Measurements from ENCODE around the gene HSD17B3.

DNA sequence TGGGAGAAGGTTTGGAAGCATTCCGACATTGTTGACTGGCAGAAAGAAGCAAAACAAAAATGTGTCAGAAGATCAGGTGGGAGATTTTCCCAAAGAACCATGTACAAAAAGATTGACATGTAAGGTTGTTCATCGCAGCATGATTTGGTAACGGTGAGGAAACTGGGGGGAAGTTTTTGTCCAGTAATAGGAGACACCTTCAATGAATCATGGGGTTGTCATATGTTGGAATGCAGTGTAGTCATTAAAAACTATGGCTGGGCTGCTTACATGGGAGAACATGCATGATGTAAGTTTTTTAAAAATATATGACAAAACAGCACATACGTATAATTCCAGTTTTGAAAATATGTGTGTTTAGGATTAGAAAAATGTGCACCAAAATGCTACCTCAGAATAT lies 50.5 kb downstream of the HSD17B3 start:
- TF ChIP-seq, protein P1, sequence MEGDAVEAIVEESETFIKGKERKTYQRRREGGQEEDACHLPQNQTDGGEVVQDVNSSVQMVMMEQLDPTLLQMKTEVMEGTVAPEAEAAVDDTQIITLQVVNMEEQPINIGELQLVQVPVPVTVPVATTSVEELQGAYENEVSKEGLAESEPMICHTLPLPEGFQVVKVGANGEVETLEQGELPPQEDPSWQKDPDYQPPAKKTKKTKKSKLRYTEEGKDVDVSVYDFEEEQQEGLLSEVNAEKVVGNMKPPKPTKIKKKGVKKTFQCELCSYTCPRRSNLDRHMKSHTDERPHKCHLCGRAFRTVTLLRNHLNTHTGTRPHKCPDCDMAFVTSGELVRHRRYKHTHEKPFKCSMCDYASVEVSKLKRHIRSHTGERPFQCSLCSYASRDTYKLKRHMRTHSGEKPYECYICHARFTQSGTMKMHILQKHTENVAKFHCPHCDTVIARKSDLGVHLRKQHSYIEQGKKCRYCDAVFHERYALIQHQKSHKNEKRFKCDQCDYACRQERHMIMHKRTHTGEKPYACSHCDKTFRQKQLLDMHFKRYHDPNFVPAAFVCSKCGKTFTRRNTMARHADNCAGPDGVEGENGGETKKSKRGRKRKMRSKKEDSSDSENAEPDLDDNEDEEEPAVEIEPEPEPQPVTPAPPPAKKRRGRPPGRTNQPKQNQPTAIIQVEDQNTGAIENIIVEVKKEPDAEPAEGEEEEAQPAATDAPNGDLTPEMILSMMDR (IDR thresholded peaks at IDR 0.05) = no peak
- TF ChIP-seq POLR2A (IDR thresholded peaks at IDR 0.05) = no peak

All from thyroid gland (tissue), 4 donors.